Measurements from ENCODE around the gene HNF1B.

Gene HNF1B

GRCh38 chr17:37732316-37732715 is 12.5 kb downstream of the HNF1B start:
- CTCF ChIA-PET = interaction anchor here (2.4 kb wide), 1 partner anchor 11 kb away, joined by 6 read pairs; no protein-coding TSS in a partner anchor

DNA sequence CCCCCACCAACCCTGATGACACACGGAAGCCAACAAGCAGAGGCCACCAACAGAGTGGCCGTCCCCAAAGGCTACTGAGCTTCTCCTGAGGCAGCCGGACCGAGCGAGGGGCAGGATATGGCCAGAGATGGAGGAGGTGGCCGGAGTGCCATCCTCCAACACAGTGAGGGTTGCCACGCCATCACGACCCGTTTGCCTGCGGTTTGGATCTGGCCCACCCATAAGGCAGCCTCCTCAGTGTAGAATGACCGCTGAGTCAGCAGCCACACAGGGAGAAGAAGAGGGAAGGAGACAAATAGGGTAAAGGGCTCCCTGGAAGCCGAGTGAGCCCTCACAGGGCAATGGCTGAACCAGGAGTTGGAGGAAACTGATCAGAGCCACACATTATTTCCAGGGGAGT is 13.8 kb downstream of the HNF1B start:
- DNase-seq (ENCODE audit: extremely low spot score) = no peak
- TF ChIP-seq, protein P1, sequence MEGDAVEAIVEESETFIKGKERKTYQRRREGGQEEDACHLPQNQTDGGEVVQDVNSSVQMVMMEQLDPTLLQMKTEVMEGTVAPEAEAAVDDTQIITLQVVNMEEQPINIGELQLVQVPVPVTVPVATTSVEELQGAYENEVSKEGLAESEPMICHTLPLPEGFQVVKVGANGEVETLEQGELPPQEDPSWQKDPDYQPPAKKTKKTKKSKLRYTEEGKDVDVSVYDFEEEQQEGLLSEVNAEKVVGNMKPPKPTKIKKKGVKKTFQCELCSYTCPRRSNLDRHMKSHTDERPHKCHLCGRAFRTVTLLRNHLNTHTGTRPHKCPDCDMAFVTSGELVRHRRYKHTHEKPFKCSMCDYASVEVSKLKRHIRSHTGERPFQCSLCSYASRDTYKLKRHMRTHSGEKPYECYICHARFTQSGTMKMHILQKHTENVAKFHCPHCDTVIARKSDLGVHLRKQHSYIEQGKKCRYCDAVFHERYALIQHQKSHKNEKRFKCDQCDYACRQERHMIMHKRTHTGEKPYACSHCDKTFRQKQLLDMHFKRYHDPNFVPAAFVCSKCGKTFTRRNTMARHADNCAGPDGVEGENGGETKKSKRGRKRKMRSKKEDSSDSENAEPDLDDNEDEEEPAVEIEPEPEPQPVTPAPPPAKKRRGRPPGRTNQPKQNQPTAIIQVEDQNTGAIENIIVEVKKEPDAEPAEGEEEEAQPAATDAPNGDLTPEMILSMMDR (IDR thresholded peaks at IDR 0.05; ENCODE audit: control extremely low read depth, extremely low read depth, low read depth, missing control alignments) = no peak
- POLR2A ChIA-PET = no interaction called here
- CTCF ChIA-PET = interaction anchor here (1.0 kb wide), 1 partner anchor 10 kb away, joined by 3 read pairs; no protein-coding TSS in a partner anchor

More at GRCh38 chr17:37732316-37732715, 12.5 kb downstream of the HNF1B start:
- DNase-seq (ENCODE audit: extremely low spot score) = no peak
- POLR2A ChIA-PET = no interaction called here
- TF ChIP-seq, protein P1 (IDR thresholded peaks at IDR 0.05; ENCODE audit: control extremely low read depth, extremely low read depth, low read depth, missing control alignments) = no peak

DNA sequence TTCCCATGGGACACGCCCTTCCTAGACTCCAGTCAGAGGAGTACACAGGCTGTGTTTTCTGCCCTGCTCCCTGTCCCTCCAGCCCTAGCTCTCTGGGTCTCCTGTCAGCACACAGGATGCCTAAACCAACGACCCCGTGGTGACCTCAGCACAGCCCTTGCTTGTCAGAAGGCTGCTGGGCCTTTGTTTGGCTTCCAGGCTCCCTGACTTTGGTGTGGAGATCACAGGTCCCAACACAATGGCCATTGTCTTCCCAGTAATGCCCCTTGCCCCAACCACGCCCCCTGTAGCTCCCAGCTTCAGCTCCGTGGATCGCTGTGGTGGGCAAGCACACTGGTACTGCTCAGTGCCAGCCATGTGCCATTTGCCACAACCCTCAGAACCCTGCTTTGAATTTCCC is 15.0 kb downstream of the HNF1B start:
- POLR2A ChIA-PET = no interaction called here

GRCh38 chr17:37726891-37727675 is 17.8 kb downstream of the HNF1B start:
- ChIA-PET POLR2A (no interaction called here), CTCF (interaction anchor here (1.6 kb wide), 1 partner anchor 65 kb away, joined by 4 read pairs; no protein-coding TSS in a partner anchor)
- no peak for DNase-seq (ENCODE audit: extremely low spot score)
- TF ChIP-seq, protein P1 (IDR thresholded peaks at IDR 0.05; ENCODE audit: control extremely low read depth, extremely low read depth, low read depth, missing control alignments) = no peak

More for the DNA sequence above, 15.0 kb downstream of the HNF1B start:
- TF ChIP-seq, protein P1 (IDR thresholded peaks at IDR 0.05; ENCODE audit: control extremely low read depth, extremely low read depth, low read depth, missing control alignments) = no peak
- CTCF ChIA-PET = interaction anchor here (1.3 kb wide), 1 partner anchor 62 kb away, joined by 3 read pairs; no protein-coding TSS in a partner anchor
- DNase-seq (ENCODE audit: extremely low spot score) = no peak

DNA sequence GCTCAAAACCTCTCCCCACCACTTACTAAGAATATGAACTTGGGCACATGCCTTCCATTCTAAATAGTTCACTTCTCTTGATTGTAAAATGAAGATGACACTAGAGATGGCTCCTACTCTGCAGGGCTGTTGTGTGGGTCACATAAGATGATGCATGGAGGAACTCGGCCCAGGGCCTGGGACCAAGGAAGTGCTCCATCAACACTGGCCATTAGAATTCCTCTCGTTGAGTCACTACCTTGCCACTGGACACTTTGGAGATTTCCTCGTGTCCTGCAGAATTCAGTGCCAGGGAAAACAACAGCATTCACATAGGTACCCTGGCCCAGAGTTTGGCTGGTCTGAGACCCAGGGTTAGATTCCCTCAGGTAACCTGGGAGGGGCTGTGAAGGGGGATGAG is 18.6 kb downstream of the HNF1B start:
- CTCF ChIA-PET = no interaction called here
- TF ChIP-seq, protein P1 (IDR thresholded peaks at IDR 0.05; ENCODE audit: control extremely low read depth, extremely low read depth, low read depth, missing control alignments) = no peak
- POLR2A ChIA-PET = no interaction called here
- DNase-seq (ENCODE audit: extremely low spot score) = no peak

- DNase-seq (ENCODE audit: extremely low spot score) = no peak
- ChIA-PET POLR2A (no interaction called here), CTCF (interaction anchor here (1.0 to 1.4 kb wide), 2 partner anchors 14 to 66 kb away, joined by 3 to 4 read pairs; no protein-coding TSS in a partner anchor)
- TF ChIP-seq, protein P1 (IDR thresholded peaks at IDR 0.05; ENCODE audit: control extremely low read depth, extremely low read depth, low read depth, missing control alignments) = no peak
Observed at GRCh38 chr17:37725601-37726146, 19.2 kb downstream of the HNF1B start.

Data from GM10248 (cell line).